Tongue (tissue), 2 donors: ENCODE results near the gene CERS6. TPM values are rescaled to one million over a fixed set of nuclear protein-coding genes. Genes with fewer than 3 reads are reported as not detected.
A peak's percentile ranks its signal among the peaks of the same experiment; 100 is the strongest.
"Not testable (repeated sequence)": the region's sequence is repeated elsewhere in the genome, so short reads cannot be mapped to it uniquely, and the experiment has no call there.

ENCODE experiments used
- DNase-seq: peaks from one replicate; pipeline ENCODE4 v3.0.0-alpha.2; 2015
- total RNA-seq: library from RNA; depleted of rRNA; stranded (reverse); fragments of >200 nt; gene quantifications from one replicate; pipeline ENCODE4 v1.2.3, GENCODE V29; 2014

Gene CERS6
- total RNA-seq, 1 donor from 2014 or later = 49.6 TPM

DNA sequence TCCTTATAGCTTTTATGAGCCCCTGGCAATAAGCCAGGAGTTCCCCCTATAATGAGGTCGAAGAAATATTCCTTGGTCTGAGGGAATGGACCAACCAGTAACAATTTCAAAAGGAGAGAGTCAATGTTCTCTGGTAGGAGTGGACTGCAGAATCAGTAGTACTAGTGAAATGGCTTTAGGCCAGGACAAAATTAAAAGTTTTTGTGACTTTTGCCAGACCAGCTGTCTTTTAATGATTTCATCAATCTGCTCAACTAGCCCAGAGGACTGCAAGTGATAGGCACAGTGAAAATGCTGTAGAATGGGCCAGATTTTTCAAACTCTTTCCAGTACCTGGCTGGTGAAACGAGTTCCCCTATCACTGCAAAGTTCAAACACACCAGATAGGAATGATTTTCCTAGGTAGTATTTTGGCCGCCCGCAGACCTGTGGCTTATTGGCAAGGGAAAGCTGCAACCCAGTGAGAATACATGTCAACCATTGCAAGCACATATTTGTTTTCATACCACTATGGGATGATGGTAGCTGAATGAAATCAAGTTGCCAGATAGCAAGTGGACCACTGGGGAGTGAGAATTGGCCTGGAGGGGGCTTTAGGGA, 45.5 kb downstream of the CERS6 start:
- no peak for DNase-seq

DNA sequence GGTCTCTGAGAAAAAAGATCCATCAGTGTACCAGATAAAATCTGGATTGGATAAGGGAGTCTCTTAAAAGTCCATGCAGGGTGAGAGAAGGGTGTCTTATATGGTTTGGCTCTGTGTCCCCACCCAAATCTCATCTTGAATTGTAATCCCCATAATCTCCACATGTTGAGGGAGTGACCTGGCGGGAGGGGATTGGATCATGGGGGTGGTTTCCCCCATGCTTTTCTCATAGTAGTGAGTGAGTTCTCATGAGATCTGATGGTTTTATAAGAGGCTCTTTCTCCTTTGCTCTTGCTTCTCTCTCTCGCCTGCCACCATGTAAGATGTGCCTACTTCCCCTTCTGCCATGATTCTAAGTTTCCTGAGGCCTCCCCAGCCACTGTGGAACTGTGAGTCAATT, 46.8 kb downstream of the CERS6 start:
- DNase-seq = not testable (repeated sequence)

DNA sequence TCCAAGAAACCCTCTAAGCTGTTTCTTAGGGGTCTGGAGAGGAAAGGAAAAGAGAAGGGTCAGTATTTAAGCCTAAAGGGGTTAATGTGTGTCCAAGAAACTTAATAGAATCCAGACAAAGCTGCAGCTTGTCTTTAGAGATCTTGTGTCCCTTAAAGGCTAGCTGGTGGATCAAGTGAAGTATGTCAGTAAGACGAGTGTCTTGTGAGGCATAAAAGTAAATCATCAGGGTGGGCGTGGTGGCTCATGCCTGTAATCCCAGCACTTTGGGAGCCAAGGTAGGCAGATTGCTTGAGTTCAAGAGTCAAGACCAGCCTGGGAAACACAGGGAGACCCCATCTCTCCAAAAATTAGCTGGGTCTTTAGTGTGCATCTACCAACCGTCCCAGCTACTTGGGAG, 47.8 kb downstream of the CERS6 start:
- DNase-seq = no peak

DNA sequence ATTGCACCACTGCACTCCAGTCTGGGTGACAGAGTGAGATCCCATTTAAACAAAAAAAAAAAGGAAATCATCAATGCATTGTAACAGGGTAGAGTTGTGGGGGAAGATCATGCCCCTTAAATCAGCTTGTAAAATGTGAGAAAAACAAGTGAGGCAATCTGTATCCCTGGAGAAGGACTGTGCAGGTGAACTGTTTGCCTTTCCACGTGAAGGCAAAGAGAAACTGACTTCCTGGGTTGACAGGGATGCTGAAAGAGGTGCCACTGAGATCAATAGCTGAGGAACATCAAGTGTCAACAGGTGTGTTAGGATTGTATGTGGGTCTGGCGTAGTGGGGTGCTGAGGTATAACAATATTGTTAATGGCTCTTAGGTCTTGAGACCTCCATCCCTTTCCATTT, 48.3 kb downstream of the CERS6 start:
- no peak for DNase-seq

DNA sequence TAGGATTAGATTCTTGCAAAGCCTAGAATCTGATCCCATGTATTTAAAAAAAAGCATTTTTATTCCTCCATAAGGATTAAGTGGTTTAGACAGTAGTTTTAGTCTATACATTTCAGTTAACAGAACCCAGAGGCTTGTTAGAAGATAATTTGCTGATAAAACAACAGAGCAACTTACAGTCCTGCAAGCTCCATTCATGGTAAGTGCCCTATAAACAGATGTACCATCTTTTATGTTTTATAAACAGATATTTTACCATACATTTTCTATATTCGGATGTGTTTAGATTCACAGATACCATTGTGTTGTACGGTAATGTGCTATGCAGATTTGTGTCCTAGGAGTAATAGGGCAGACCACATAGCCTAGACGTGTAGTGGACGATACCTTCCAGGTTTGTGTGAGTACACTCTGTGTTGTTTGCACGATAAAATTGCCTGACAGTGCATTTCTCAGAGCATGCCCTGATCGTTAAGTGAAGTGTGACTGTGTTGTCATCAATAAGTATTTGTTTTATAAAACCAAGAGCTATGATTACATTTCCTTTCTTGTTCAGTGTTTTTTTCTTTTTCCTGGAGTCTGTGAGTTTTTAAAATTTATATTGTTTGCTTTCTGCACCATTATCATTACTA, 54.2 kb downstream of the CERS6 start:
- no peak for DNase-seq

DNA sequence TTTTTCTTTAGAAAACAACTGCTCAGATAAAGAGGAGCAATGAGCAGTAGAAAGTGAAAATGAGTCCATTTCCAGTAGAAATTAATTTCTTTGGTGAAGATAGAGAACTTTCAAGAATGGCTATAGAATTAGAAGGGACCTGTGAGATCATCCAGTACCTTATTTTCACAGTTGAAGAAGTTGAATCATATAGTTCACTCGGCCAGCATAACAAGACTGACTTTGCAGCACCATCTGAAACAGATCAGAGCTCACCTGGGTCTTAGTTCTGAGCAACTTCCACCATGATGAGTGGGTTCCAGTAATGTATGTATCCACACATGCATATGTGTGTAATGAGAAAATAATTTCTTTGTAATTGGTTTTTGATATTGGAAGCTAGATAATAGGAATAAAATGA, 58.6 kb downstream of the CERS6 start:
- DNase-seq = no peak

DNA sequence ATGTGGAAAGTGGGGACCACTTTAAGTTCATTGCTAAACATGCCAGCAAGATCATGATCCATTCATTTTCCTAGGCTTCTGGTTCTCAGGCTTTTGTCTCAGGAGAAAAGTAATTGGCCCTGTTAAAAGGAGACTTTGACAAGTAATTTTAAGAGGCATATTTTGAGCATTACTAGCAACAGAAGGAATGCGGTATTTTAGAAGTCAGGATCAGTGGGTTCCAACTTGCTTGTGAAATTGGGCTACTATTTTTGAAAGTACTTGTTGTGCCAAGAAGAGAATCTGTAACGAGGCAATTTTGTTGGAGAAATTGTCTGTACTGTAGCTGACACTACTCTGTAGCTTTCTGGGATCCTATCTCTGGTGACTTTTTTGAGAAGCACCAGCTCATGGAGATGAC, 59.4 kb downstream of the CERS6 start:
- DNase-seq = no peak

DNA sequence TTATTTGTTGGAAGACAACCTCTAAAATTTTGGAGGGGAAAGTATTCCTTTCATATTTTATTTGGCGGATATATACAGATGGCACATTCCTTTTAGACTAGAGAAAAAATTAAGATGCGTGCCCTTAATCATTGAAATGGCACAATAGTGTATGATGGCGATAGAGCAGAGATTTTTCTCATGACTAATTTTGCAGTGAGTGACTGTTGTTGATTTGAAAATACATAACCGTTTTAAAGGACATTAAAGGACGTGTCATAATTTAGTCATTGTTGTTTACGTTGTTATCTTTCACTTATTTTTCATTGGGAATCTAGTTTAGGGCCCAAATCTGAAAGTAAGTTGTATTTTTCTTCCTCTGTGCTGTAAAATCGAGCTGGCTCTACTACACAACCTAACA, 61.7 kb downstream of the CERS6 start:
- no peak for DNase-seq

DNA sequence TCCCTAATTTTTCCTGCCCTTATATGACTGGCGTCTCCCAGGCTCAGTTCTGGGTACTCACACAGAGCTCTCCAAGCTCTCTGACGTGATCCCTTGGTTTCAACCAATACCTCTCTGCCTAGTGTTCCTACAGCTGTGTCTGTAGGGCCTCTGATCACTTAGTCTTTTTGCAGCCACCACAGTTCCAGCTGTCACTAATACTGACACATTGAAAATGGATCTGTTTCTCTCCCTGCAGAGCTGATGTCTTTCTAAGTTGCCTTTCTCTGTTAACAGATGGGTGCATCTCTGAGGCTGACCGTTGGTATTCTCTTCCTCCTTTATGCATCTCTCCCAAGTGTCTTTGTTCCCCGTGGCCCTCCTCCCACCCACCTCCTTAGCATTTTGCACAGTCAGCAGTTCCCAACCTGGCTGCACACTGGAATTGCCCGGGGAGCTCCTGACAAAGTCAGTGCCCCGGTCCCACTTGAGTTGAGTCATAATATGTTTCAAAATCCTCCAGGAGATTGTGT, 62.5 kb downstream of the CERS6 start:
- peak; percentile 75 for DNase-seq

DNA sequence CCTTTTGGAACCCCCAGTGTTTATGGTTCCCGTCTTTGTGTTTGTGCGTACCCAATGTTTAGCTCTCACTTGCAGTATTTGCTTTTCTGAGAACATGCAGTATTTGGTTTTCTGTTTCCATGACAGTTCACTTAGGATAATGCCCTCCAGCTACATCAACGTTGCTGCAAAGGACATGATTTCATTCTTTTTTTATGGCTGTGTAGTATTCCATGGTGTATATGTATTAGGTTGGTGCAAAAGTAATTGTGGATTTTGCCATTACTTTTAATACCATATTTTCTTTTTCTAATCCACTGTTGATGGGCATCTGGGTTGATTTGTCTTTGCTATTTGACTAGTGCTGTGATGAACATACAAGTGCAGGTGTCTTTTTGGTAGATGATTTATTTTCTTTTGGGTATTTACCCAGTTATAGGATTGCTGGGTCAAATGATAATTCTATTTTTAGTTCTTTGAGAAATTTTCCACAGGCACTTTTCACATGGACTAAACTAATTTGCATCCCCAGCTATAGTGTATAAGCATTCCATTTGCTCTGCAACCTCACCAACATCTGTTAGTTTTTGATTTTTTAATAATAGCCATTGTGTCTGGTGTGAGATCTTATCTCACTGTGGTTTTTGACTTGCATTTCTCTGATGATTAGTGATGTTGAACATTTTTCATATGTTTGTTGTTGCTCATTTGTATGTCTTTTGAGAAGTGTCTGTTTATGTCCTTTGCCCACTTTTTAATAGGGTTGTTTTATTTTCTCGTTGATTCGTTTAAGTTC, 63.6 kb downstream of the CERS6 start:
- DNase-seq = no peak

DNA sequence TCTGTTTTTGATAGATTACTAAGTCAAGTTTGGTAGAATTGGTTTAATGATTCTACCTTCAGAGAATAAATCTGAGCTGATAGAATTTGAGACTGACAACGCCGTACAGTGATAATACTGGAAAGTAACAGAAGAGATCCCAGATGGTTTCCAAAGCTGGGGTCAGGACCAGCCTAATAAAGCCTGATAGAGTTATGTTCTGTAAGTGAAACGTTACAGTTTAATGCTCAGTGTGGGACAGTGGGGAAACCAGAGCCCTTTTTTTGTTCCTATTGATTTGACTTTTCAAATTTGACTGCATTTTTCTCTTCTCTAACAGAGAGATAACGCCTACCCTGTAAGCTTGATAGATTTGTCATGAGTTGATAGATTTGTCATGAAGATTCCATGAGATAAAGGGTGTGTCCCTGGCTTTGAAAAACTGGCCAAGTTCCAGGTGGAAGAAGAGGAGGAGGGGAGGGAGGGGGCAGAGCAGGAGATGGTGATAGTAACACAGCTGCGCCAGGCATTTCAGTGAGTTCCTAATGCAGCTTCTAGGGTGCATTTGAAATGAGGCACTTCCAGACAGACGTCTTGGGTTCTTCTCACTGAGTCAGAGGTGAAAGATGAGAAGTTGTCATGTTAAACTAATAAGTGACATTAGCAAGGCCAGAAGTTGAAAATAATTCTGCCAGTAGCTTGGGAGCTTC, 65.1 kb downstream of the CERS6 start:
- DNase-seq = peak; percentile 83

DNA sequence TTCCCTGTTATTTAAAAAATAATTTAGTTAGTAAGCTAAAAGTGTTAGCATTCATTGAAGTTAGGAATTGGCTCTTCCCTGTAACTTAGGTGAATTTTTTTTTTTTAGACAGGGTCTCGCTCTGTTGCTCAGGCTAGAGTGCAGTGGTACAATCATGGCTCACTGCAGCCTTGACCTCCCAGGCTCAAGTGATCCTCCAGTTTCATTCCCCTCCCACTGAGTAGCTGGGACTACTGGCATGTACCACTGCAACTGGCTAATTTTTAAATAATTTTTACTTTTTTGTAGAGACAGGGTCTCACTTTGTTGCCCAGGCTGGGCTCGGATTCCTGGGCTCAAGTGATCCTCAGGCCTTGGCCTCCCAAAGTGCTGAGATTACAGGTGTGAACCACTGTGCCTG, 66.4 kb downstream of the CERS6 start:
- no peak for DNase-seq

DNA sequence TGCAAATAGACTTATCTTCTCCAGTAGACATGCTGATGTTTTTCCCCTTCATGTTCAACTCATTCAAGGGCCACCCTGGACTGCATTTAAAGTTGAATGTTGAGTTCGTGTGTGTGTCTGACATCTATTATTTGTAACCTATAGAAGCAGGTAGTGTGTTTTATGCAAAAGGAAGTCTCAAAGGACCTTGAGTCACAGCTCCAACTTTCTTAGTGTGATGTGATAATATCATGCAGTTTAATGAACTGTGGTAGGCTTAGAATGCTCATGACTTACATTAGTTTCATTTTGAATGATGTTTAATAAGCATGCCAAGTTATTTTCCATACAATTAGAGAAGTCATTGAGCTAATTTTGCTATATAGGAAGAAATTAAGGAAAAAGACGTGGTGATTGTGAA, 67.9 kb downstream of the CERS6 start:
- no peak for DNase-seq

DNA sequence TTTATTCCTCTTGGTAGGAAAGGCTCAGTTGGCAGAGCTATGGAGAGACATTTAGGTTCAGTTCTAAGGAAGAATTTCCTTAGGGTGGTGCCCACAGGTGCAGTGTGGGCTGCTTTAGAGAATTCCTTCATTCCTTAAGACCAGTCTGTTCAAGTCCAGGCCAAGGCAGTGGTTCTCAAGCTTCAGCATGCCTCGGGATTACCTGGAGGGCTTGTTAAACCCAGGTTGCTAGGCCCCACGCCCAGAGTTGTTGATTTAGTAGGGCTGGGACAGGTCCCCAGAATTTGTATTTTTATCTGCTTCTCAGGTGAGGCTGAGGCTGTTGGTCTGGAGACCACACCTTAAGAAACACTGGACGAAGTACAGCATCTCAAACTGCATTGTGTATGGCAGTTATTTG, 68.9 kb downstream of the CERS6 start:
- DNase-seq = peak; percentile 77

DNA sequence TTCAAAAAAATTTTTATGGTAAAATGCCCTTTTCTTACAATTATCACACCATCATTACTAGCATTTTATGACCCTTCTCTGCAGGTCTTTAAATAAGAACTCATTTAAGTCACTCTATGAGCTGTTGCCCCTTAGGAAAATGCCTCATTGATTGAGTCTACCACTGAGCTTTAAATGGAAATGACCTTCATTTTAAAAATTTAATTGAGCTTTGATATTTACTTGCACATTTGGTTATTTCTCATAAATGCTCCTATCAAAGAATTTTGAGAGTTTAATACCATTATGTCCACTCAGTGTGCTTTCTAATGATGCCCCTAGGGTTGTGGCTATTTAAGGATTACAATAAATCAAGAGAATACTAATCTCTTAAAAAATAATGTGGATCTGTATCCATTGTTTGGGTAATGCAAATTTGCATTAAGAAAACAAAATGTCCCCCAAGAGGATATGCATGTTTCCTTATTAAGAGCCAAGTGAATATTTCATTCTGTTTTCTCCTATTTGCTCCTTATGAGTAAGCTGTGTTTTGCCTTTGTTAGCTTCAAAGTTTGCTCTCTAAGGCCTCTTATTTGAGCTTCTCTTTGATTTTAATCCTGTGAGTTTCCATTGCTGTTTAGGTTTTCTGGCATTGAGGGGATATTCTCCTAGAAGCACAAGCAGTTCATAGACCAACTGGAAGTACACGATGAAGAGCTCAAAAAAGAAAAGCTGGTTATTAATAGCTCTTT, 69.8 kb downstream of the CERS6 start:
- peak; percentile 30 for DNase-seq

DNA sequence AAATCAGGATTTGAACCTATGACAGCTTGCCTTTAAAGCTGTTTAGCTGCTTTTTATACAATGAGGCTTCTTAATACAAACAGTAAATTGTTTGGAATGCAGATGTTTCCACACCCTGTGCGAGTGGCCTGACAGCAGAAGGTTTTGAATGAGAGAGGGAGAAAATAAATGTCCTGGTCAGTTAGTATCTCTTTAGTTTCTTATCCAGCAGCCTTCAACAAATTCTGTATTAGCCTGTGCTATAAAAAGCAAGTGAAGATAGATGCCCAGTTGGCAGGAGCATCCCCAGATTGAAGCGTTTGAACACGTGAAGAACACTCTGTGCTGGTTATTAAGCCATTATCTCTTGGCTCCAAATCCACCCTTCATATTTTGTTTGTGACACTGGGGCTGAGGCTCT, 70.6 kb downstream of the CERS6 start:
- DNase-seq = peak; percentile 65

DNA sequence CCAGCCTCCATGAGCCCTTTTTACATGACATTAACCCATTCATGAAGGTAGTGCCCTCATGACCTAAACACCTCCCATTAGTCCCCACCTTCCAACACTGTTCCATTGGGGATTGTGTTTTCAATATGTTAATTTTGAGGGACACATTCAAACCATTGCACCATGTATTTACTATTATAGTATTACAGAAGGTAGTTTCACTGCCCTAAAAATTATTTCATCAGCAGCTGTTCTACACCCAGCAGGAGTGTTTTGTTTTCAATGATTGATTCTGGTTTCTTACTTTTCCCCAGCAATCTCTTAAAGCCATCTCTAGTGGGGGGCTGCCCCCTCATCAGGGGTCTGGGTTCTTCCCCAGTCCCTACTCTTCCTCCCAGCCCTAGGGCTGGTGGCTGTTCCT, 71.9 kb downstream of the CERS6 start:
- DNase-seq = no peak

DNA sequence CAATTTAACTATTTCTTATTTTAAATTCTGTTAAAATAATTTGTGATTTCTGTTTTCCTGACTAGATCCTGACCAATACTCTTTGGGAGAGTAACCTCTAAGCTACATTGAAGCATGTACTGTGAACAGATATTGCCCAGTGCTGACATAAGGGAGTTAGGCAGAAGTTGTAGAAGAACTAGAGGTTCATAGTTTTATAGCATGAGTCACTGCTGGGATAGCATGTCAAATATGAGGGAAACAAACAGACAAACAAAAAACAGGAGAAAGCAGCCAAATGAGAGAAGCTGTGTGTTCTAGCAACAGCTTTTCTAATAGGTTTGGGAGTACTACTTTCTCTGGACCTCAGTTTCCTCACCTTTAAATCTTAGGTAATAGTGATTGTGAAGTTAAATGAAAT, 72.4 kb downstream of the CERS6 start:
- no peak for DNase-seq

DNA sequence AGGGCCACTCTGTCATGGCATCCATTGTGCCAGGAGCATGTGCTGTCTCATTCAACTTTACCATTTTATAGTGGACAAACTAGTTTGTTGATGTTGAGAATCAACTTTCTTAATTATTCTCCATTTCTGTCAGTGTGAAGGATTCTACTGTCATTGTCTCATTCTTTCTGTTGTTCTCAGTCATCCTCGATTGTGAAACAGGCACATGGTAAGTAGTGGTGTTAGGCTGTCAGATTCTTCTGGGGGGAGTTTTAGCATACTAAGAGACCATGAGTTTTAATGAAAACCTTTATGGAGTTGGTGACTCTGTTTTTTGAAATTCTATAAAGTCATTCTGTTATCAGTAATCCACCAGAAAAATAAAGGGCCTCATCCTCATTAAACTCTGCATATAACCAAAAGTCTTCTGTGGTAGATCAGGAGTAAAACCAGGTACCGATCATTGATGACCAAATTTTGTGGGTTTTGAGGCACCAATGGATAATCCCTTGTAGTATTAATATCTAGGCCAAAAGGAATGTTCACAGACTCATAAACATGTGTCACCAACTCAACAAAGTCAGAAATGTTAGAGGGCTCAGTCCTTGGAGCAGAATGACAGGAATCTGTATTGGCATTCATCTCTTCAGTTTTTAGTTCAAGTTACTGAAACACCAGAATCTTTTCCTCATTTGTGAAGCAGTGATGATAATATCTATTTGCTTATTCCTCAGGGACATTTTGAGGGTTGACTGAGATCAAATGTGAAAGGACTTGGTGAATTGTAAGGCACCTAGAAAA, 73.2 kb downstream of the CERS6 start:
- no peak for DNase-seq

DNA sequence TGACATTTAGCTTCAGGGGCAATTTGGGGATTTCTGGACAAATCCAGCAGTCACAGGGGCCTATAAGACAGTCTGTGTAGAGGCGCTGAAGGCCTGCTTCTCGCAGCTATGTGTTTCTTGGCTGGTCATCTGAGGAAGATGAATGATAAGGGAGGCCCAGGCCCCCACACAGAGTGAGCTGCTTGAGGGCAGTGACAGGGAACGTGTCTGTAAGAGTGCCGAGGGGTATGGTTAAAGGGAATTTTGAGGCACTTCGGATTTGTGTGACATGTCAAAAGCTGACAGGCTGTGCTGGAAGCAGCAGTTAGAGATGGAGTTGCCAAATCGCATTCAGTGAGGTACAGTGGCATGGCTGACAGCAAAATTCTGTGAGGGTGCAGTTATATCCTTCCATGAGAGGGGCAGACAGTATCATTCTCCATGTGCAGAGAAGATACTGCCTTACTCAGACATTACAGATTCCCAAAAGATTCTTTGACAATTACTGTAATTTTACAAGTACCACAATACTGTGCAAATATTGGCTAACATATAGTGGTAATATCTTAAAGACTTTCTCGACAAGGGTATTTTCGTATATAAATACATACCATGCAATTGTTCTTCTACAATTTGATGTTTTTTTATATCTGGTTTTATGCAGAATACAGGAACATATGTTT, 74.0 kb downstream of the CERS6 start:
- no peak for DNase-seq
